HK-2 (cell line): Measurements from ENCODE around the gene GRID1.
"Not testable (repeated sequence)": the region's sequence is repeated elsewhere in the genome, so short reads cannot be mapped to it uniquely, and the experiment has no call there.

ENCODE experiments used
- DNase-seq: peaks from one replicate; pipeline ENCODE4 v3.0.0-alpha.2; 2018; ENCODE audit not compliant: unreplicated experiment

GRID1 gene

DNA sequence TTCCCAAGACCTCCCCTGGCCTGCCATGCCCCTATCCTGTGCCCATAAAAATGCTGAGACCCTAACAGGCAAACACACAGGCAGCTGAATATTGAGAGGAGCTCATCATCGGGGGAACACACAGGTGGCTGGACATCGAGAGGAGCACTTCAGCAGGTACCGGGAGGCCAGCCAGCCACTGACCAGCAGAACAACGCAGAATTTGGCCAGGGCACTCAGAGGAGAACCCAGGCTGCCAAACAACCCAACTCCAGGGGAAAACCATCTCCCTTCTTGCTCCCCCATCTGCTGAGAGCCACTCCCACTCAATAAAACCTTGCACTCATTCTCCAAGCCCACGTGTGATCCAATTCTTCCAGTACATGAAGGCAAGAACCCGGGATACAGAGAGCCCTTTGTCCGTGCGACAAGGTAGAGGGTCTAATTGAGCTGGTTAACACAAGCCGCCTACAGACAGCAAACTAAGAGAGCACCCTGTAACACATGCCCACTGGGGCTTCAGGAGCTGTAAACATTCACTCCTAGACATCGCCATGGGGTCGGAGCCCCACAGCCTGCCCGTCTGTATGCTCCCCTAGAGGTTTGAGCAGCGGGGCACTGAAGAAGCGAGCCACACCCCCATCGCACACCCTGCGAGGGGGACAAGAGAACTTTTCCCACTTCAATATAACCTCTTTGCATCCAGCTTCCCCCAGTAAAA lies 258.8 kb downstream of the GRID1 start:
- not testable (repeated sequence) for DNase-seq

GRCh38 chr10:86107131-86107530 lies 259.5 kb downstream of the GRID1 start:
- DNase-seq = no peak

GRCh38 chr10:86106616-86107015 lies 260.0 kb downstream of the GRID1 start:
- DNase-seq = no peak

DNA sequence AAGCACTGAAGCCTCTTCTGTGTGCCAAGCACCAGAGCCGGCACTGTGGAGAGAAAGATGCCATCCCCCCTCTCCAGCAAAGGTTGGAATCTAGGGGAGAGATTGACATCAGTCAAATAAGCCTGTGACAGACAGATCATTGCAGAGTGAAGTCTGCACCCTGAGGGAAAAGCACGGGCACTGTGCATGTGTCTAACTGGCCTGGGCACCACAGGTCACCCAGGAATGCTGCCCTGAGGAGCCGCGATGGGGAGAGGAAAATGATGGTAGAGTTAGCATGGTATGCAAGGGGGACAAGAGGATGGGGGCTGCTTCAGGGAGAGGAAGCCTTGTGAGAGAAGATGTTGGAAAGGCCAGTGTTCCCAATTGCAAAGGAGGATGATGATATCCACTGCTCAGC lies 261.0 kb downstream of the GRID1 start:
- no peak for DNase-seq

GRCh38 chr10:86105181-86105580 lies 261.4 kb downstream of the GRID1 start:
- DNase-seq = no peak

GRCh38 chr10:86104611-86105145 lies 261.9 kb downstream of the GRID1 start:
- no peak for DNase-seq

- no peak for DNase-seq
These were observed 262.4 kb downstream of the GRID1 start for GRCh38 chr10:86104156-86104555.

GRCh38 chr10:86103391-86104101 lies 263.0 kb downstream of the GRID1 start:
- DNase-seq = no peak

- no peak for DNase-seq
These were observed 264.1 kb downstream of the GRID1 start for GRCh38 chr10:86102451-86102850.

- no peak for DNase-seq
These were observed 264.6 kb downstream of the GRID1 start for GRCh38 chr10:86102031-86102430.

- DNase-seq = peak; percentile 13
These were observed 266.0 kb downstream of the GRID1 start for GRCh38 chr10:86100581-86101061.

DNA sequence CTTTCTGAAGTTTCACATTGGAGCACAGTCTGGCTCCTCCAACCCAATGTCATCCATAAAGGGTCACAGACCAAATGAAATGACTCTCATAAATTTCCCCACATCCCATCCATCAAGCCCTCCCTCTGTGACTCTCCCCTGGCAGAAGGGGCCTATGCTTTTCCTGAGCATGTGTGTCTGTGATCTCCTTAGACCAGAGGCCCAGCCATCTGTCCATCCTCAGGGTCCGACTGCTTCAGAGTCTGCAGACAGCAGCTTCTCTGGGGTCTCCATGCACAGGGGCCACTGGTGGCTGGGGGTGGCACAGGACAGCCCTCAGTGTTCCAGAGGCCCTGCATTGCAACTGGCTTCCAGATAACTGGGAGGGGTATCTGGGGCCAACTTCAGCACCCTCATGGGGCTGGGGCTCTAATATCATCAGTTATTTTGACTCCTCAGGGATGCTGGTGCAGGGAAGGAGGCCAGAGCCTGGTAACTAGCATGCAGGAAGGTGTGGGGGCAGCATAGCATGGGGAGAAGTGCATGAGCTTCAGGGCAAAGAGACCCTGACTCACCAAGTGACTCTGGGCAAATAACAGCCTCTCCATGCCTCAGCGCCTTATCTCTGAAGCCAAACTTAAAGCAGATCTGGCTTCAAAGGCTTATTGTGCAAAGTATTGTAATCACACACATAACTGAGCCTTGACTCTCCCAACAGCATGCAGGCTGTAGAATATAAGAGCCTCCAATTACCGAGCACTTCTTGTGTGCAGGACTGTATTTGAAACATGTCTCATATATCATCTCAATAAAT lies 266.9 kb downstream of the GRID1 start:
- no peak for DNase-seq

GRCh38 chr10:86098187-86098881 lies 268.3 kb downstream of the GRID1 start:
- no peak for DNase-seq

- not testable (repeated sequence) for DNase-seq
These were observed 271.5 kb downstream of the GRID1 start for GRCh38 chr10:86095061-86095460.

DNA sequence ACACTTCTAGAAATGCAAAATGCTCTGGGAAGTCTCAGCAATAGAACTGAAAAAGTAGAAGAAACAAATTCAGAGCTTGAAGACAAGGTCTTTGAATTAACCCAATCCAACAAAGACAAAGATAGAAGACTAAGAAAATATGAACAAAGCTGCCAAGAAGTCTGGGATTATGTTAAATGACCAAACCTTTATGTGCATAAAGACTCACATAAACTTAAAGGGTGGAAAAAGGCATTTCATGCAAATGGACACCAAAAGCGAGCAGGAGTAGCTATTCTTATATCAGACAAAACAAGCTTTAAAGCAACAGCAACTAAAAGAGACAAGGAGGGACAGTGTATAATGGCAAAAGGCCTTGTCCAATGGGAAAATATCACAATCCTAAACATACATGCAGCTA lies 274.3 kb downstream of the GRID1 start:
- DNase-seq = not testable (repeated sequence)

DNA sequence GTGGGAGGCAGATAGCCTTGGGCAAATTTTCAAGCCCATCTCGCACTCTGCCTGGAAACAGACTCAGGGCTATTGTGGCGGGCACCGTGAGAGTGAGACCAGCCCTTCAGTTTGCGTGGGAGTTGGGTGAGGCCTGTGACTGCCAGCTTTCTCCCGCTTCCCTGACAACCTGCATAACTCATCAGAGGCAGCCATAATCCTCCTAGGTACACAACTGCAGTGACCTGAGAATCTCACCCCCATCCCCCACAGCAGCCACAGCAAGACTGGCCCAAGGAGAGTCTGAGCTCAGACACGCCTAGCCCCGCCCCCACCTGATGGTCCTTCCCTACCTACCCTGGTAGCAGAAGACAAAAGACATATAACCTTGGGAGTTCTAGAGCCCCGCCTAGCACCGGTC lies 275.4 kb downstream of the GRID1 start:
- no peak for DNase-seq

DNA sequence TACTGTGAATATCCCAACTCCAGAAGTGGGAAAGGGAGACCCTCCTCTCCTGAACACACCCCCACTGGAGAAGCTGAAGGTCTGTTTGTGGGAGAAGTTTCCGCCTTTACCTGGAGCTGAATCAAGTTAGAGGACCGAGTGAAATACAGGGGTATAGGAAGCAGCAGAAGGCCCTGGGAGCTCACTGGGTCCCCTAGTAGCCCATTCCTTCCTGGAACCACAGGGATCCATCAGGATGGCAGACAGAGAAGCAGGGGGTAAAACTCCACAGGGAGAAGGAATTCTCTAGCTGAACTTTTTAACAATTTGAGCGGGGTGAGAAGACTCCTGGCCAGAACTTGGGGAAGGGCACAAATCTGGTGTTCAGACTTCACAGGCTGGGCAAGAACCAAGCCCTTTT lies 275.8 kb downstream of the GRID1 start:
- DNase-seq = no peak

- no peak for DNase-seq
These were observed 278.9 kb downstream of the GRID1 start for GRCh38 chr10:86087716-86088115.

GRCh38 chr10:86086418-86086817 lies 280.2 kb downstream of the GRID1 start:
- DNase-seq = no peak

DNA sequence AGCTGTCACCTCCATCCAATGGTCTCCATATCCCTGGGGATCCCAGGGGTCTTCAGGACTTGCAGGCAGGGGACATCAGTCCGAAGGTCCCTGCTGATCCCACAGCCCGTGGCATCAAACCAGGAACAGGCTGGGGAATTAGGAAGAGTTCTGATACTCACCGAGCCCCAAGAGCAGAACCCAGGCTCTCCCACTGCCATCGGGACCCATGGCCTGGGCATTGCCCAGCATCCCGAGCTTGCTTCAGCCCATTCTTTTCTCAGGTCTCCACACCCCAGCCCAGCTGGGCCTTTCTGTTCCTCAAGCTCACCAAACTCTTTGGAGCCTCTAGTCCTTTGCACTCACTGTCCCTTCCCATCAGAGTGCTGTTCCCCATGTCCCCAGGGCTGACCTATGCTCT lies 280.9 kb downstream of the GRID1 start:
- no peak for DNase-seq

- DNase-seq = no peak
These were observed 281.5 kb downstream of the GRID1 start for GRCh38 chr10:86085136-86085535.

DNA sequence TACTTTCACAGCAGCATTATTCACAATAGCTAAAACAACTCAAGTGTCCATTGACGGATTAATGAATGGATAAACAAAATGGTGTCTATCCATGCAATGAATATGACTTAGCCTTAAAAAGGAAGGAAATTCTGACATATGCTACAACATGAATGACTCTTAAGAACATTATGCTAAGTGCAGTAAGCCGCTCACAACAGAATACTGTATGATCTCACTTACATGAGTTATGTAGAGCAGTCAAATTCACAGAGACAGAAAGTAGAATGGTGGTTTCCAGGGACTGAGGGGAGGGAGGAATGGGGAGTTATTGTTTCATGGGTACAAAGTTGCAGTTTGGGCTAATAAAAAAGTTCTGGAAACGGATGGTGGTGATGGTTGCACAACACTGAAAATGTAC lies 282.0 kb downstream of the GRID1 start:
- DNase-seq = no peak
